ENCODE data around the gene MAP4K4. TPM values are rescaled to one million over a fixed set of nuclear protein-coding genes. Genes with fewer than 3 reads are reported as not detected.
A peak's percentile ranks its signal among the peaks of the same experiment; 100 is the strongest.

MAP4K4 gene
- total and polyA plus RNA-seq, 2 of the 4 experiments (the other 2 are of a cell fraction): 89.4 to 124 TPM

DNA sequence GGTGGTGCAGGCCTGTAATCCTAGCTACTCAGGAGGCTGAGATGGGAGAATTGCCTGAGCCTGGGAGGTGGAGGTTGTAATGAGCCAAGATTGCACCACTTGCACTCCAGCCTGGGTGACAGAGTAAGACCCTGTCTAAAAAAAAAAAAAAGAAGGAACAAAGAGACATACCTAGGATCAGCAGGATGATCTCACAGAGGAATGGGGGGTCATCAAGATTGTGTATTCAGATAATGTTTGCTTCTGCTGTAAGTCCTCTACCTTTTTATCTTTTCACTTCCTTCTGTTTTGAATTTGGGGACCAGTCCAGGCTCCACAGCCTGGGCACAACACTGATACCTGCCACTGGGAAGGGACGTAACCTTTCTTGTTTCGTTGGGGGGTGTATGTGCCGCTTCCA is 53.2 kb downstream of the MAP4K4 start:
- ATAC-seq (ENCODE audit: low read depth): no peak
- peaks cover 77% of the 10 kb centered on the region for H4K20me1 ChIP-seq (ENCODE audit: insufficient read depth, low read length)
- CTCF ChIA-PET: no interaction called here

More for the DNA sequence above, 53.2 kb downstream of the MAP4K4 start:
- H3K4me2 ChIP-seq (ENCODE audit: low read depth, low read length): no peak overlapping the region
- peak overlapping the region; percentile 31 for H2BK5ac ChIP-seq (ENCODE audit: low read depth, low read length, poor library complexity, severe bottlenecking)
- H3K23ac ChIP-seq (ENCODE audit: low read depth, low read length): peak overlapping the region; percentile 64; the same call in 1 of the 2 replicates
- H3K56ac ChIP-seq (ENCODE audit: extremely low read depth, insufficient read depth, low read length): no peak overlapping the region
- intact Hi-C loops (cut with micrococcal nuclease): loop anchor here (5.0 kb wide), 1 partner anchor 333 kb away; no protein-coding TSS in a partner anchor
- dilution Hi-C loops (cut with HindIII; ENCODE audit: low sequenced_read_pairs, unreplicated experiment): no loop called here
- POLR2A ChIA-PET (ENCODE audit: unreplicated experiment): no interaction called here
- DNase-seq: no peak
- H3K4me3 ChIP-seq (ENCODE audit: insufficient read depth, low read depth, low read length): no peak overlapping the region
- peaks cover 41% of the 10 kb centered on the region for H3K9me1 ChIP-seq (ENCODE audit: insufficient read depth, low read length)
- no peak overlapping the region for H3K9ac ChIP-seq (ENCODE audit: low read depth, low read length)
- no peak overlapping the region for H4K91ac ChIP-seq (ENCODE audit: insufficient read depth, low read depth, low read length)
- H3K4ac ChIP-seq (ENCODE audit: low read depth, low read length): peak overlapping the region; percentile 42; the same call in 1 of the 2 replicates
- BruUV-seq (replicated peaks): no TSS peak
- H4K8ac ChIP-seq (ENCODE audit: low read depth in 2 of 2, low read length in 2 of 2): no peak overlapping the region
- TF ChIP-seq CHD1 (IDR thresholded peaks at IDR 0.05; ENCODE audit: low read depth, low read length) (no peak), RFX5 (IDR thresholded peaks at IDR 0.05; ENCODE audit: low read depth, low read length) (no peak), CTCF (conservative IDR thresholded peaks at IDR 0.05; ENCODE audit: low read depth, low read length) (no peak), BHLHE40 (IDR thresholded peaks at IDR 0.05; ENCODE audit: low read depth, low read length) (no peak), RAD21 (IDR thresholded peaks at IDR 0.05; ENCODE audit: low read length) (no peak), CEBPB (IDR thresholded peaks at IDR 0.05; ENCODE audit: low read depth, low read length) (no peak), MXI1 (IDR thresholded peaks at IDR 0.05; ENCODE audit: borderline replicate concordance, low read depth, low read length) (no peak), MAZ (IDR thresholded peaks at IDR 0.05; ENCODE audit: borderline replicate concordance, low read depth, low read length) (no peak), NFE2L2 (IDR thresholded peaks at IDR 0.05; ENCODE audit: low read depth, low read length) (no peak), SMC3 (IDR thresholded peaks at IDR 0.05; ENCODE audit: low read depth, low read length) (no peak), POLR2A (IDR thresholded peaks at IDR 0.05; ENCODE audit: low read depth, low read length) (no peak), MAFK (IDR thresholded peaks at IDR 0.05; ENCODE audit: low read depth, low read length) (no peak), RCOR1 (IDR thresholded peaks at IDR 0.05; ENCODE audit: insufficient replicate concordance, low read length) (no peak), FOS (IDR thresholded peaks at IDR 0.05; ENCODE audit: low read depth, low read length) (no peak)
- TF ChIP-seq, protein P1, sequence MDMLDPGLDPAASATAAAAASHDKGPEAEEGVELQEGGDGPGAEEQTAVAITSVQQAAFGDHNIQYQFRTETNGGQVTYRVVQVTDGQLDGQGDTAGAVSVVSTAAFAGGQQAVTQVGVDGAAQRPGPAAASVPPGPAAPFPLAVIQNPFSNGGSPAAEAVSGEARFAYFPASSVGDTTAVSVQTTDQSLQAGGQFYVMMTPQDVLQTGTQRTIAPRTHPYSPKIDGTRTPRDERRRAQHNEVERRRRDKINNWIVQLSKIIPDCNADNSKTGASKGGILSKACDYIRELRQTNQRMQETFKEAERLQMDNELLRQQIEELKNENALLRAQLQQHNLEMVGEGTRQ (IDR thresholded peaks at IDR 0.05; ENCODE audit: low read depth, low read length): no peak
- TF ChIP-seq, protein P2, sequence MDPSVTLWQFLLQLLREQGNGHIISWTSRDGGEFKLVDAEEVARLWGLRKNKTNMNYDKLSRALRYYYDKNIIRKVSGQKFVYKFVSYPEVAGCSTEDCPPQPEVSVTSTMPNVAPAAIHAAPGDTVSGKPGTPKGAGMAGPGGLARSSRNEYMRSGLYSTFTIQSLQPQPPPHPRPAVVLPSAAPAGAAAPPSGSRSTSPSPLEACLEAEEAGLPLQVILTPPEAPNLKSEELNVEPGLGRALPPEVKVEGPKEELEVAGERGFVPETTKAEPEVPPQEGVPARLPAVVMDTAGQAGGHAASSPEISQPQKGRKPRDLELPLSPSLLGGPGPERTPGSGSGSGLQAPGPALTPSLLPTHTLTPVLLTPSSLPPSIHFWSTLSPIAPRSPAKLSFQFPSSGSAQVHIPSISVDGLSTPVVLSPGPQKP (IDR thresholded peaks at IDR 0.05; ENCODE audit: borderline replicate concordance, low read depth, low read length): no peak
- H3K36me3 ChIP-seq (ENCODE audit: control insufficient read depth, insufficient read depth, low read length): no peaks in the 10 kb centered on the region
- H3K4me1 ChIP-seq (ENCODE audit: control insufficient read depth, insufficient read depth, low read length): peaks cover 37% of the 10 kb centered on the region
- H2AK5ac ChIP-seq (ENCODE audit: low read depth, low read length): peak overlapping the region; percentile 8; the same call in 1 of the 2 replicates
- H3K27ac ChIP-seq (ENCODE audit: insufficient read depth, low read length): no peak overlapping the region
- H2BK20ac ChIP-seq (ENCODE audit: low read depth, low read length): no peak overlapping the region
- no peak overlapping the region for H2AK9ac ChIP-seq (replicated peaks; ENCODE audit: low read depth, low read length, poor library complexity)
- no peak overlapping the region for H2BK15ac ChIP-seq (ENCODE audit: low read depth, low read length)
- in situ Hi-C loops (cut with MboI; ENCODE audit: low sequenced_read_pairs): no loop called here
- no peaks in the 10 kb centered on the region for H3K27me3 ChIP-seq (ENCODE audit: control insufficient read depth, insufficient read depth, low read length)
- WGBS, 2 experiments (ENCODE audit: extremely low coverage in 2 of 2, insufficient read length in 1 of 2): no CpG with 5 or more reads among the region's 3 CpGs
- no peak overlapping the region for H2AFZ ChIP-seq (replicated peaks; ENCODE audit: low read length, poor library complexity)
- no peak overlapping the region for H2BK120ac ChIP-seq (ENCODE audit: low read depth, low read length)
- H4K5ac ChIP-seq (ENCODE audit: low read depth, low read length): no peak overlapping the region
- peak overlapping the region; percentile 34 for H3K14ac ChIP-seq (replicated peaks; ENCODE audit: low read depth, low read length)
- peaks cover 10 to 72% of the 10 kb centered on the region in 2 experiments for H3K79me1 ChIP-seq (ENCODE audit: low read depth in 1 of 2, low read length in 2 of 2)
- H3K9me3 ChIP-seq (ENCODE audit: control insufficient read depth, insufficient read depth, low read length): no peaks in the 10 kb centered on the region
- no peak overlapping the region for H3K18ac ChIP-seq (ENCODE audit: low read depth, low read length)
